ENCODE data around the gene SCO1.

SCO1 gene

DNA sequence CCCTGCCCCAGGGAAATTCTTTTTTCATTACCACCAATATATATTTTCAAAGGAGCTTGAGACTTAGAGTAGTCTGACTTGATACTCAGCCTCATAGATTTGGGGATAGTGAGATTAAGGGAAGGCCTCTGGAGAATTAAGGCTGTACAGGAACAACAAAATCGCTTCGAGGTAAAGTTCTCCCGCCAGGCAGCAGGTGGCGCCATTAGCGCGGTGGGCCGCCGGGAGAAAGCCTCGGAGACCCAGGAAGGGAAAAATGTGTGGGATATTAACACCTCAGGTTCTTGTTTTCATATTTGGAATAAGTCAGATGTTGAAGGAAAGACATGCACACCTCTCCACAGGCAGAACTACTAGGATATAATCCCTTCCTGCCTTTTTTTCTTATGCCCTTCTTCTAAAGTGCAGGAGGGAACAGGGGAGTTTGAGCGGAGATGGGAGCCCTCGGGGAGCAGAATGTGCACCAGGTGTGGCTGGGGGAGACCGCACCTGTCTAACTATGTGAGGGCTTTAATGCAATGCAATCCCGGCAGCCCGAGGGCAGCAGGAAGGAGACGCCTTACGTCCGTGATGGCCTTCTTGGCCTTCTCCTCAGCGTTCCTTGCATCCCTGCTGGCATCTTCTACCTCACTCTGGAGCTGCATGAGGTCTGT lies 66.2 kb downstream of the SCO1 start:
- TF ChIP-seq, protein P1, sequence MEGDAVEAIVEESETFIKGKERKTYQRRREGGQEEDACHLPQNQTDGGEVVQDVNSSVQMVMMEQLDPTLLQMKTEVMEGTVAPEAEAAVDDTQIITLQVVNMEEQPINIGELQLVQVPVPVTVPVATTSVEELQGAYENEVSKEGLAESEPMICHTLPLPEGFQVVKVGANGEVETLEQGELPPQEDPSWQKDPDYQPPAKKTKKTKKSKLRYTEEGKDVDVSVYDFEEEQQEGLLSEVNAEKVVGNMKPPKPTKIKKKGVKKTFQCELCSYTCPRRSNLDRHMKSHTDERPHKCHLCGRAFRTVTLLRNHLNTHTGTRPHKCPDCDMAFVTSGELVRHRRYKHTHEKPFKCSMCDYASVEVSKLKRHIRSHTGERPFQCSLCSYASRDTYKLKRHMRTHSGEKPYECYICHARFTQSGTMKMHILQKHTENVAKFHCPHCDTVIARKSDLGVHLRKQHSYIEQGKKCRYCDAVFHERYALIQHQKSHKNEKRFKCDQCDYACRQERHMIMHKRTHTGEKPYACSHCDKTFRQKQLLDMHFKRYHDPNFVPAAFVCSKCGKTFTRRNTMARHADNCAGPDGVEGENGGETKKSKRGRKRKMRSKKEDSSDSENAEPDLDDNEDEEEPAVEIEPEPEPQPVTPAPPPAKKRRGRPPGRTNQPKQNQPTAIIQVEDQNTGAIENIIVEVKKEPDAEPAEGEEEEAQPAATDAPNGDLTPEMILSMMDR (IDR thresholded peaks at IDR 0.05; ENCODE audit: low read depth, low read length): peak; percentile 90
- H3K4me3 ChIP-seq (replicated peaks in 1 of 2; ENCODE audit: low read depth in 2 of 2, low read length in 2 of 2): no peak overlapping the region
- DNase-seq (ENCODE audit: low read depth in 2 of 2): peak; percentile 43 to 50

DNA sequence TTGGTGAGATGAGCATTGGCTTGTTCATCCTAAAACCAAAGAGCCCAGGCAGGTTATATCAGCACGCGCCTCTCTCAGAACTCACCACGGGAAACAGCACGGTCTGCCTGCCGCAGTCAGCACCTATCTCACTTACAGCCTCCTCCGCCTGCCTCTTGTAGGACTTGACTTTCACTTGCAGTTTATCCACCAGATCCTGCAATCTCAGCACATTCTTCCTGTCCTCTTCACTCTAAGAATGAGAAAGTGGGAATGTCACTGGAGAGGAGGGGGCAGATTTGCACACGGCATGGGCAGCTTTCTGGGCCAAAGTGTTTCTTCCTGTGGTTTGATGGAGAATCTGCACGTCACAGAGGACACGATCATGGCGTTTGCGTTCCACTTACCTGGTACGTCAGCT lies 67.6 kb downstream of the SCO1 start:
- TF ChIP-seq, protein P1 (IDR thresholded peaks at IDR 0.05; ENCODE audit: low read depth, low read length): no peak
- DNase-seq (ENCODE audit: low read depth in 2 of 2): no peak
- no peak overlapping the region for H3K4me3 ChIP-seq (replicated peaks in 1 of 2; ENCODE audit: low read depth in 2 of 2, low read length in 2 of 2)

DNA sequence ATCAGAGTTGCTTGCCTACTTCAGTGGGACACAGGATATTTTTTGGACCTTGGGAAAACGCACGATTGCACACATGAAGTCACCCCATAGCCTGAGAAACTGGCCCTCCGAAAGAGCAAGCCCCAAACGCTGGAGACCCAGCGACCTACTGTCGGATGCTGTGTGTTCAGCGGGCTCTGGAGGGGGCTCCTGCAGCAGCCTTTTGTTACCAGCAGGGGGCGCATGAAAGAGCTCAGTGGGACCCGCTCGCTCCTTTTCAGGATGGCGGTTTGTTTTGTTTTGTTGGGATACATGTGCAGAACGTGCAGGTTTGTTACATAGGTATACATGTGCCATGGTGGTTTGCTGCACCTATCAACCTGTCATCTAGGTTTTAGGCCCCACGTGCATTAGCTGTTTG lies 68.6 kb downstream of the SCO1 start:
- no peak for DNase-seq (ENCODE audit: low read depth in 2 of 2)
- TF ChIP-seq, protein P1 (IDR thresholded peaks at IDR 0.05; ENCODE audit: low read depth, low read length): peak; percentile 39
- no peak overlapping the region for H3K4me3 ChIP-seq (replicated peaks in 1 of 2; ENCODE audit: low read depth in 2 of 2, low read length in 2 of 2)

DNA sequence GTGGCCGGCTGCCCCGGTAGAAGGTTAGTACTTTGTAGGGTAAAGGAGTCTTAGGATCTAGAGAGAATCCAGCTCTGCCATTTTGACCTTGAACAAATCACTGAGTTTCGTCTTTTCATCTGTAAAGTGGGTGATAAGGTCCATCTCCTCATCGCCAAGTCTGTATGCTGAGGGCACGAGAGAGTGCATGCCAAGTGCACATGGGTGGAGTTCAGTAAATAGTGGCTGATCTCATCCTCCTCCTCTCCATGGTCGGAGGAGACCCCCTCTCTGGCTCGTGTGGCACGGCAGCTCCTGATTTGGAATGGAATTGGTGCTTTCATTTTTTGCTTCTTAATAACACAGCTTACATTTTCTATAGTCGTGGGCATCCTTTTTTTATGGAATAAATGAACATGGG lies 70.9 kb downstream of the SCO1 start:
- no peak for DNase-seq (ENCODE audit: low read depth in 2 of 2)
- H3K4me3 ChIP-seq (replicated peaks in 1 of 2; ENCODE audit: low read depth in 2 of 2, low read length in 2 of 2): no peak overlapping the region
- TF ChIP-seq, protein P1 (IDR thresholded peaks at IDR 0.05; ENCODE audit: low read depth, low read length): no peak

DNA sequence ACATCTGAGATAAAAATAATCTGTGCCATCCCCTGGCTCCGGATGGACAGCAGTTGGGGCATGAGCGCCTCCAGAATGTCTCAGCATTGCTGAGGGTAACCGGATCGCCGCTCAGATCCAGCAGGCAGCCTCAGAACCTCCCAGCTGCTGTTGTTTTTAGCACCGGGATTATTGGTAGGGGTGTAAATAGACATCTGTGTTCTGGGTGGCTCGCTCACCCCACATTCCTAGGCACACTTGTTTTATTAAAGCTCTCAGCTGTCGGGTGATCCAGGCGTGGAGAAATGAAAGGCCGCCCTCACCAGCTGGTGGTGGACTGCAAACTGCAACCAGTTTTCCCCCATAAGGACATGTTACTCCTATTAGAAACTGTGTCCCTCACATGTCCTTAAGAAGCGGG lies 72.4 kb downstream of the SCO1 start:
- TF ChIP-seq, protein P1 (IDR thresholded peaks at IDR 0.05; ENCODE audit: low read depth, low read length): no peak
- no peak overlapping the region for H3K4me3 ChIP-seq (replicated peaks in 1 of 2; ENCODE audit: low read depth in 2 of 2, low read length in 2 of 2)
- DNase-seq (ENCODE audit: low read depth in 2 of 2): no peak

DNA sequence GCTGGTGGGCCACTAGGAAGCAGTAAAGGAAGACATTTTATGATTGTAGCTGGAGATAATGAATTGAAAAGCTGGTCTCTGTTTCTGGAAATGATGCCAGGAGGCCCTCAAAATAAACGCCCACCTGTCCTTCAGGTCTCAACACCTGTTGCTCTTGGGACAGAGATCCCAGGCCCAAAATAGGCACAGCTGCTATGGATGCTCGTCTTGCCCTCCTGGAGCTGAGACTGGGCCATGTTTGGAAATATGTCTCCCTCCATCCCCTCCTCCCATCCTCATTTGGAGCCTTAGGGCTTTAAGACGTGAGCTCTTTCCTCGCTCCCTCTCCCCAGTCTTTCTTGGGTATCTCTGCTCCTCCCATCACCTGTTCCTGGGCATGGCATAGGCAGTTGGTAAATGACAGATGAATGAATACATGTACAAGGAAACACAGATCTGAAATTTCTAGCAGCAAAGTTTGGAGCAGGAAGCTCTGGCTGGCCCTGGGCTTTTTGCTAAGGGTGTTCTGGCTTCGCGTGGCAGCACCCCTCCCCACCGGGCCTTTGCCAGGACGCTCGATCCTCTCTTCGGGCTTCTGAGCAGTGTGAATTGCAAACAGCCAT lies 73.5 kb downstream of the SCO1 start:
- DNase-seq (ENCODE audit: low read depth in 2 of 2): no peak
- H3K4me3 ChIP-seq (replicated peaks in 1 of 2; ENCODE audit: low read depth in 2 of 2, low read length in 2 of 2): no peak overlapping the region
- TF ChIP-seq, protein P1 (IDR thresholded peaks at IDR 0.05; ENCODE audit: low read depth, low read length): no peak

All from cardiac fibroblast (primary cell).